GM12878 (cell line): ENCODE results near the gene ICAM4. TPM values are rescaled to one million over a fixed set of nuclear protein-coding genes. Genes with fewer than 3 reads are reported as not detected.
A peak's percentile ranks its signal among the peaks of the same experiment; 100 is the strongest.

Experiments used
- ATAC-seq: fragments of 200-7000 bp; cut with Tn5 transposase; 3 replicates; pipeline ENCODE4 v1.9.1; 2020; ENCODE audit warnings: mild to moderate bottlenecking, moderate library complexity
- BruUV-seq: library from RNA; stranded (reverse); fragments of 400-500 nt; replicated peaks from 2 replicates; lab custom pipeline; 2021; lab: Mats Ljungman, UMichigan
- CTCF ChIA-PET: fragments of 300-600 bp; sonication (Branson Sonifier 250); formaldehyde crosslinking; extraction: SDS; loops from one replicate; lab custom pipeline; 2021; ENCODE audit warnings: inconsistent platforms; lab: Yijun Ruan, JAX
- POLR2A ChIA-PET: fragments of 350-600 bp; formaldehyde crosslinking; extraction: SDS; loops from one replicate; lab custom pipeline; 2021; ENCODE audit warnings: inconsistent platforms; lab: Charles Lee
- RAD21 ChIA-PET: fragments of 300-600 bp; sonication (Branson Sonifier 250); formaldehyde crosslinking; loops from one replicate; lab custom pipeline; 2023; ENCODE audit warnings: antibody characterized with exemption; ENCODE audit not compliant: unreplicated experiment; lab: Charles Lee
- SMC1A ChIA-PET: fragments of 300-600 bp; sonication (Branson Sonifier 250); formaldehyde crosslinking; loops from one replicate; lab custom pipeline; 2023; ENCODE audit not compliant: unreplicated experiment, uncharacterized antibody; lab: Charles Lee
- DNase-seq: peaks from one replicate; pipeline ENCODE4 v3.0.0-alpha.2; 2011; ENCODE audit warnings: low read depth, low spot score
- FAIRE-seq: peaks from 3 replicates; lab custom pipeline; 2011; peaks lifted over from hg19 to GRCh38; lab: Jason Lieb, UNC
- H2AFZ ChIP-seq: 2 replicates; pipeline ENCODE4 v1.6.0; 2011; ENCODE audit warnings: low read depth, low read length, control low read depth; ENCODE audit not compliant: control insufficient read depth
- H3K27ac ChIP-seq: 2 replicates; pipeline ENCODE4 v1.5.1; 2011; ENCODE audit warnings: control low read depth; ENCODE audit not compliant: control insufficient read depth, insufficient read depth
- H3K27me3 ChIP-seq, 2 experiments: replicated peaks in 1 of 2; 2 replicates each; pipeline versions ENCODE4 v1.6.0 to v1.6.1; 2011; ENCODE audit warnings: low read length in 1 of 2; ENCODE audit not compliant: control insufficient read depth in 2 of 2, insufficient read depth in 2 of 2
- H3K36me3 ChIP-seq, 2 experiments: 2 replicates each; pipeline ENCODE4 v1.5.1; 2011; ENCODE audit warnings: low read length in 1 of 2; ENCODE audit not compliant: control insufficient read depth in 2 of 2, insufficient read depth in 2 of 2
- H3K4me1 ChIP-seq: 2 replicates; pipeline ENCODE4 v1.6.1; 2011; ENCODE audit warnings: mild to moderate bottlenecking, low read length, moderate library complexity, mixed read lengths; ENCODE audit not compliant: control insufficient read depth, insufficient read depth
- H3K4me2 ChIP-seq: 2 replicates; pipeline ENCODE4 v1.6.0; 2011; ENCODE audit warnings: control low read depth; ENCODE audit not compliant: control insufficient read depth, insufficient read depth
- H3K4me3 ChIP-seq: fragments of 200-600 bp; sonication (generic); 2 replicates; pipeline ENCODE4 v1.5.1; 2016
- H3K79me2 ChIP-seq: 2 replicates; pipeline ENCODE4 v1.6.0; 2011; ENCODE audit warnings: low read length; ENCODE audit not compliant: control insufficient read depth, insufficient read depth
- H3K9ac ChIP-seq: 2 replicates; pipeline ENCODE4 v1.8.0; 2011; ENCODE audit warnings: low read length, control low read depth, mixed read lengths; ENCODE audit not compliant: control insufficient read depth, insufficient read depth
- H3K9me3 ChIP-seq: replicated peaks from 3 replicates; pipeline ENCODE4 v1.5.1; 2011; ENCODE audit warnings: mild to moderate bottlenecking, low read length; ENCODE audit not compliant: control insufficient read depth, insufficient read depth
- H4K20me1 ChIP-seq: 2 replicates; pipeline ENCODE4 v1.6.0; 2011; ENCODE audit not compliant: control insufficient read depth, insufficient read depth
- IRF4 ChIP-seq: IDR thresholded peaks from 2 replicates; pipeline ENCODE4 v1.6.1; 2011; ENCODE audit warnings: low read depth, low read length
- MEF2A ChIP-seq: IDR thresholded peaks from 2 replicates; pipeline ENCODE4 v1.6.1; 2011; ENCODE audit warnings: low read depth, mild to moderate bottlenecking, low read length, moderate library complexity; ENCODE audit not compliant: insufficient read depth
- MLLT1 ChIP-seq: fragments of 450-650 bp; IDR thresholded peaks from 2 replicates; pipeline ENCODE4 v1.6.1; 2016; ENCODE audit warnings: mild to moderate bottlenecking
- MTA2 ChIP-seq: fragments of 450-650 bp; IDR thresholded peaks from 2 replicates; pipeline ENCODE4 v1.6.1; 2016; ENCODE audit warnings: low read depth, mild to moderate bottlenecking, moderate library complexity
- NFXL1 ChIP-seq: fragments of 450-650 bp; IDR thresholded peaks from 2 replicates; pipeline ENCODE4 v1.6.1; 2017; ENCODE audit warnings: antibody characterized with exemption, mild to moderate bottlenecking, borderline replicate concordance
- RBBP5 ChIP-seq: fragments of 200-600 bp; sonication (generic); conservative IDR thresholded peaks from 2 replicates; pipeline ENCODE4 v1.6.1; 2016
- YBX1 ChIP-seq: fragments of 450-650 bp; IDR thresholded peaks from 2 replicates; pipeline ENCODE4 v1.6.1; 2016; ENCODE audit warnings: antibody characterized with exemption
- ZBTB33 ChIP-seq: fragments of 450-650 bp; IDR thresholded peaks from 2 replicates; pipeline ENCODE4 v1.6.1; 2017; ENCODE audit warnings: mild to moderate bottlenecking
- ZNF592 ChIP-seq: fragments of 450-650 bp; IDR thresholded peaks from 2 replicates; pipeline ENCODE4 v1.6.1; 2017; ENCODE audit warnings: mild to moderate bottlenecking, moderate library complexity
- WGBS: methylation state at CpG from one replicate; pipeline ENCODE4 v1.1.6; 2016; ENCODE audit warnings: low lambda C conversion rate; ENCODE audit not compliant: insufficient replicate concordance, insufficient coverage; ENCODE audit errors: missing lambda C conversion rate; 5-methylcytosine and 5-hydroxymethylcytosine counted together
- in situ Hi-C: fragments of 300-500 bp; cut with MboI; formaldehyde crosslinking; loops from 9 replicates; pipeline ENCODE4 v1.14.3; 2018; ENCODE audit warnings: mixed read lengths
- intact Hi-C: fragments of 100-400 bp; cut with micrococcal nuclease; formaldehyde crosslinking; loops from one replicate; pipeline ENCODE4 v1.14.2; 2022; ENCODE audit not compliant: unreplicated experiment
- polyA plus RNA-seq, 11 experiments: library from polyadenylated mRNA; depleted of rRNA in 4 of 11; unstranded in 6 of 11; stranded (reverse) in 5 of 11; fragments of >200 nt; fragmentation: Nextera tagmentation in 4 of 11; fragmentation: Illumina TruSeq in 1 of 11; extraction: Ambion mirVana in 4 of 11; extraction: Trizol in 1 of 11; gene quantifications; 1 replicate in 1 of 11; 2 replicates in 10 of 11; pipeline versions ENCODE4 v1.2.1 to v1.2.3, GENCODE V29; 2011 to 2016; ENCODE audit warnings: inconsistent platforms in 2 of 11, missing spikeins in 2 of 11, low read depth in 1 of 11
- total RNA-seq, 4 experiments: library from RNA; depleted of rRNA in 3 of 4; stranded (reverse); fragments of >200 nt in 3 of 4; fragmentation: Illumina TruSeq in 1 of 4; extraction: Trizol in 1 of 4; gene quantifications; 2 replicates each; pipeline versions ENCODE4 v1.2.1 to v1.2.3, GENCODE V29; 2013 to 2021

Gene ICAM4
- total and polyA plus RNA-seq, 10 of the 15 experiments (the other 5 are each of a cell fraction or from before 2014, with no cell fraction given) = 0.31 to 5.1 (median 1.7) TPM

GRCh38 chr19:10334588-10335351, 48.0 kb downstream of the ICAM4 start:
- H3K4me2 ChIP-seq = peak overlapping the region; percentile 88
- no peak overlapping the region for H3K4me3 ChIP-seq
- POLR2A ChIA-PET = interaction anchor here (0.5 to 1.8 kb wide), 3 partner anchors 10 to 68 kb away, joined by 3 to 11 read pairs (median 5); partner anchors contain the start of gene ICAM5
- BruUV-seq = no TSS peak
- H3K4me1 ChIP-seq = peaks cover 22% of the 10 kb centered on the region
- in situ Hi-C loops = no loop called here
- DNase-seq = no peak
- H3K36me3 ChIP-seq = peaks cover 8 to 14% of the 10 kb centered on the region in 2 experiments; a peak in 3 of 4 replicates
- H2AFZ ChIP-seq = no peak overlapping the region
- H3K27me3 ChIP-seq = no peaks in the 10 kb centered on the region
- 90% methylated on average over 41 of the region's 59 CpGs for WGBS
- no peaks in the 10 kb centered on the region for H3K9me3 ChIP-seq
- RAD21 ChIA-PET = interaction anchor here (1.4 kb wide), 1 partner anchor 64 kb away, joined by 15 read pairs; the partner anchor contains the start of gene ICAM1
- no peak overlapping the region for H3K9ac ChIP-seq
- H3K79me2 ChIP-seq = peaks cover 51% of the 10 kb centered on the region
- 0 out of 2 replicates have a peak, but pooled peaks have one; percentile 48 for TF ChIP-seq ZBTB33
- TF ChIP-seq RBBP5 = no peak
- no peak for TF ChIP-seq ZNF592
- no peak for TF ChIP-seq YBX1
- no peak for TF ChIP-seq IRF4
- TF ChIP-seq MLLT1 = 0 out of 2 replicates have a peak, but pooled peaks have one; percentile 33
- no peak for TF ChIP-seq MEF2A
- no peak for TF ChIP-seq MTA2
- no peak for TF ChIP-seq NFXL1
- TF ChIP-seq, all 136 proteins: peak for 2
- no peaks in the 10 kb centered on the region for H4K20me1 ChIP-seq
- no peak overlapping the region for H3K27ac ChIP-seq
- FAIRE-seq (no peak), ATAC-seq (no peak)
- SMC1A ChIA-PET = interaction anchor here (1.6 to 2.5 kb wide), 2 partner anchors 54 to 75 kb away, joined by 4 to 11 read pairs; no protein-coding TSS in a partner anchor
- CTCF ChIA-PET = interaction anchor here (0.6 kb wide), 1 partner anchor 226 kb away, joined by 3 read pairs; no protein-coding TSS in a partner anchor
- intact Hi-C loops = loop anchor here (5.0 kb wide), 2 partner anchors 53 to 62 kb away; partner anchors contain the start of gene ICAM1
